HCT116 (cell line): ENCODE measurements around the gene ANTXR2. TPM values are rescaled to one million over a fixed set of nuclear protein-coding genes. Genes with fewer than 3 reads are reported as not detected.

Experiments
- ATAC-seq: fragments of 200-7000 bp; cut with Tn5 transposase; 2 replicates; pipeline ENCODE4 v1.9.1; 2020; ENCODE audit warnings: mild to moderate bottlenecking, moderate library complexity
- BruUV-seq: library from RNA; stranded (reverse); fragments of 400-500 nt; replicated peaks from 2 replicates; lab custom pipeline; 2021; lab: Mats Ljungman, UMichigan
- CTCF ChIA-PET: fragments of 300-600 bp; sonication (Branson Sonifier 250); formaldehyde crosslinking; loops from one replicate; lab custom pipeline; 2021; ENCODE audit warnings: antibody characterized with exemption; lab: Charles Lee
- POLR2A ChIA-PET: fragments of 300-600, 350-600 bp; sonication (Branson Sonifier 250); formaldehyde crosslinking; loops from one replicate; lab custom pipeline; 2021; ENCODE audit warnings: antibody characterized with exemption; lab: Charles Lee
- RAD21 ChIA-PET, 2 experiments: fragments of 300-600 bp; sonication (Branson Sonifier 250); formaldehyde crosslinking; loops; one replicate each; lab custom pipeline; 2023; ENCODE audit warnings: low total read pairs in 2 of 2; ENCODE audit not compliant: uncharacterized antibody in 2 of 2, unreplicated experiment in 2 of 2, low non-redundant PET in 1 of 2; lab: Charles Lee
- DNase-seq: peaks from one replicate; pipeline ENCODE4 v3.0.0-alpha.2; 2010; ENCODE audit warnings: low read depth, low spot score
- H2AFZ ChIP-seq: fragments of 200-600 bp; shearing (Covaris generic), sonication (generic); 2 replicates; pipeline ENCODE4 v1.6.1; 2017; ENCODE audit warnings: low read depth, mixed run types, mixed read lengths, antibody characterized with exemption, low read length; ENCODE audit not compliant: poor library complexity, severe bottlenecking
- H3K27ac ChIP-seq: 2 replicates; pipeline ENCODE4 v1.5.1; 2012; ENCODE audit warnings: low read depth, low read length
- H3K27me3 ChIP-seq: fragments of 200-600 bp; sonication (generic); 2 replicates; pipeline ENCODE4 v1.6.1; 2016; ENCODE audit warnings: mixed run types, low read length, mixed read lengths; ENCODE audit not compliant: insufficient read depth
- H3K36me3 ChIP-seq, 2 experiments: fragments of 200-500 bp in 1 of 2; fragments of 200-600 bp in 1 of 2; sonication (Bioruptor generic) in 1 of 2; sonication (generic) in 1 of 2; 2 replicates each; pipeline versions ENCODE4 v1.5.1 to v1.6.1; 2014 to 2016; ENCODE audit warnings: low read length in 2 of 2, inconsistent platforms in 1 of 2, mixed read lengths in 1 of 2, mixed run types in 1 of 2; ENCODE audit not compliant: insufficient read depth in 2 of 2, control insufficient read depth in 1 of 2
- H3K4me1 ChIP-seq, 2 experiments: fragments of 200-600 bp in 1 of 2; sonication (generic) in 1 of 2; 2 replicates each; pipeline versions ENCODE4 v1.5.1 to v1.6.1; 2012 to 2017; ENCODE audit warnings: low read length in 2 of 2, inconsistent platforms in 1 of 2, mild to moderate bottlenecking in 1 of 2, mixed read lengths in 1 of 2, mixed run types in 1 of 2, moderate library complexity in 1 of 2; ENCODE audit not compliant: insufficient read depth in 2 of 2, control insufficient read depth in 1 of 2
- H3K4me2 ChIP-seq: fragments of 200-600 bp; sonication (generic); 2 replicates; pipeline ENCODE4 v1.6.1; 2017; ENCODE audit warnings: mixed run types, low read length, mixed read lengths
- H3K4me3 ChIP-seq, 2 experiments: fragments of 200-600 bp in 1 of 2; sonication (generic) in 1 of 2; replicated peaks in 1 of 2; 2 replicates each; pipeline ENCODE4 v1.5.1; 2011 to 2016; ENCODE audit warnings: low read length in 2 of 2, control low read depth in 1 of 2, low read depth in 1 of 2, mild to moderate bottlenecking in 1 of 2, mixed read lengths in 1 of 2, mixed run types in 1 of 2
- H3K79me2 ChIP-seq: fragments of 200-600 bp; sonication (generic); 2 replicates; pipeline ENCODE4 v1.6.1; 2017; ENCODE audit warnings: mild to moderate bottlenecking, mixed run types, low read length, moderate library complexity, mixed read lengths; ENCODE audit not compliant: insufficient read depth
- H3K9ac ChIP-seq: fragments of 200-600 bp; sonication (generic); 2 replicates; pipeline ENCODE4 v1.6.1; 2016; ENCODE audit warnings: low read length, mixed read lengths
- H3K9me2 ChIP-seq: fragments of 200-600 bp; sonication (generic), shearing (Covaris generic); 2 replicates; pipeline ENCODE4 v1.6.1; 2017; ENCODE audit warnings: mixed run types, mild to moderate bottlenecking, moderate library complexity; ENCODE audit not compliant: insufficient read depth
- H3K9me3 ChIP-seq, 2 experiments: fragments of 200-500 bp in 1 of 2; fragments of 200-600 bp in 1 of 2; sonication (Bioruptor generic) in 1 of 2; sonication (generic) in 1 of 2; 2 replicates each; pipeline ENCODE4 v1.6.1; 2014 to 2017; ENCODE audit warnings: low read length in 2 of 2, mixed read lengths in 2 of 2, inconsistent platforms in 1 of 2, low read depth in 1 of 2, mild to moderate bottlenecking in 1 of 2, mixed run types in 1 of 2, moderate library complexity in 1 of 2; ENCODE audit not compliant: control insufficient read depth in 1 of 2, insufficient read depth in 1 of 2
- H4K20me1 ChIP-seq: fragments of 200-600 bp; sonication (generic), shearing (Covaris generic); 2 replicates; pipeline ENCODE4 v1.6.1; 2017; ENCODE audit warnings: mixed run types, mild to moderate bottlenecking, moderate library complexity; ENCODE audit not compliant: insufficient read depth
- CEBPB ChIP-seq: IDR thresholded peaks from 2 replicates; pipeline ENCODE4 v1.6.1; 2012; ENCODE audit warnings: low read depth
- ELF1 ChIP-seq: IDR thresholded peaks from 2 replicates; pipeline ENCODE4 v1.6.1; 2012; ENCODE audit warnings: low read depth, borderline replicate concordance
- RAD21 ChIP-seq: IDR thresholded peaks from 2 replicates; pipeline ENCODE4 v1.6.1; 2012; ENCODE audit warnings: low read depth, mild to moderate bottlenecking
- TCF7L2 ChIP-seq: IDR thresholded peaks from 2 replicates; pipeline ENCODE4 v1.7.0; 2011; ENCODE audit warnings: borderline replicate concordance, inconsistent platforms; ENCODE audit not compliant: insufficient read depth, insufficient read length; ENCODE audit errors: extremely low read depth
- YY1 ChIP-seq: IDR thresholded peaks from 2 replicates; pipeline ENCODE4 v1.6.1; 2011; ENCODE audit warnings: low read length, low read depth, moderate library complexity, mild to moderate bottlenecking; ENCODE audit not compliant: insufficient replicate concordance; ENCODE audit errors: extremely low read depth
- intact Hi-C: fragments of 100-400 bp; cut with micrococcal nuclease; formaldehyde crosslinking; loops from 2 replicates; pipeline ENCODE4 v1.10.0; 2022
- total RNA-seq: library from RNA; stranded (reverse); gene quantifications from one replicate; pipeline ENCODE4 v1.2.1, GENCODE V29; 2021; ENCODE audit not compliant: unreplicated experiment
- TF ChIP-seq, protein P1 (sequence below): IDR thresholded peaks from 2 replicates; pipeline ENCODE4 v1.6.1; 2011; ENCODE audit warnings: mild to moderate bottlenecking, low read length, moderate library complexity; ENCODE audit not compliant: insufficient replicate concordance; ENCODE audit errors: extremely low read depth
- TF ChIP-seq, protein P2 (sequence below), 3 experiments: fragments of 200-600 bp in 1 of 3; sonication (generic) in 1 of 3; IDR thresholded peaks in 2 of 3; conservative IDR thresholded peaks in 1 of 3; 2 replicates each; pipeline ENCODE4 v1.5.1; 2012 to 2017; ENCODE audit warnings: low read depth in 2 of 3, low read length in 2 of 3, antibody characterized with exemption in 1 of 3, borderline replicate concordance in 1 of 3, control low read depth in 1 of 3, mild to moderate bottlenecking in 1 of 3, mixed read lengths in 1 of 3, mixed run types in 1 of 3, moderate library complexity in 1 of 3; ENCODE audit not compliant: insufficient read depth in 1 of 3

Gene ANTXR2
- total RNA-seq, 1 experiment from 2014 or later: 6.3 TPM

DNA sequence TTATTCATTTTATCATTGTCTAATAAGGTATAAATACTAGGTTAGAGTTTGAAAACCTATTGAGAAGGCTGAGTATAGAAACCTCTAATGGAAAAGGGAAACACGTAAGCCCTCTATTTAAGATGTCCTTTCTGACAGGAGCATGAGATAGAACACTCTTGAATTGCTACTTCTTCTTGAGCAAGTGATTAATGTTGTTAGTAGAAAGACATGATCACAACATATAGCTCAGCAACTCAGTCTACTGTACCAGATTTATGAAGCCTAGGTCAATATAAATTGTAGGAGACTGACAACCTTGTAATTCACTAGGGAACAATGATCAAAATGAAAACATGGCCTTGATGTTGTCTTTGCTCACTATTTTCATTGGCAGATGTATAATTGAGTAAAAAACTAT lies 189.7 kb downstream of the ANTXR2 start:
- CTCF ChIA-PET: no interaction called here
- Histone ChIP-seq H3K4me2 (no peak overlapping the region), H3K4me1 (no peaks in the 10 kb centered on the region), H3K27me3 (no peaks in the 10 kb centered on the region), H3K9me3 (no peaks in the 10 kb centered on the region), H3K27ac (no peak overlapping the region), H3K36me3 (no peaks in the 10 kb centered on the region), H3K9ac (no peak overlapping the region), H2AFZ (no peak overlapping the region), H3K79me2 (no peaks in the 10 kb centered on the region), H3K9me2 (no peaks in the 10 kb centered on the region), H3K4me3 (no peak overlapping the region), H4K20me1 (no peaks in the 10 kb centered on the region)
- POLR2A ChIA-PET: no interaction called here
- no peak for DNase-seq
- no peak for TF ChIP-seq YY1
- TF ChIP-seq RAD21: no peak
- TF ChIP-seq ELF1: no peak
- TF ChIP-seq CEBPB: no peak
- TF ChIP-seq, protein P1, sequence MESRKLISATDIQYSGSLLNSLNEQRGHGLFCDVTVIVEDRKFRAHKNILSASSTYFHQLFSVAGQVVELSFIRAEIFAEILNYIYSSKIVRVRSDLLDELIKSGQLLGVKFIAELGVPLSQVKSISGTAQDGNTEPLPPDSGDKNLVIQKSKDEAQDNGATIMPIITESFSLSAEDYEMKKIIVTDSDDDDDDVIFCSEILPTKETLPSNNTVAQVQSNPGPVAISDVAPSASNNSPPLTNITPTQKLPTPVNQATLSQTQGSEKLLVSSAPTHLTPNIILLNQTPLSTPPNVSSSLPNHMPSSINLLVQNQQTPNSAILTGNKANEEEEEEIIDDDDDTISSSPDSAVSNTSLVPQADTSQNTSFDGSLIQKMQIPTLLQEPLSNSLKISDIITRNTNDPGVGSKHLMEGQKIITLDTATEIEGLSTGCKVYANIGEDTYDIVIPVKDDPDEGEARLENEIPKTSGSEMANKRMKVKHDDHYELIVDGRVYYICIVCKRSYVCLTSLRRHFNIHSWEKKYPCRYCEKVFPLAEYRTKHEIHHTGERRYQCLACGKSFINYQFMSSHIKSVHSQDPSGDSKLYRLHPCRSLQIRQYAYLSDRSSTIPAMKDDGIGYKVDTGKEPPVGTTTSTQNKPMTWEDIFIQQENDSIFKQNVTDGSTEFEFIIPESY: no peak
- no peak for TF ChIP-seq TCF7L2
- TF ChIP-seq, protein P2, sequence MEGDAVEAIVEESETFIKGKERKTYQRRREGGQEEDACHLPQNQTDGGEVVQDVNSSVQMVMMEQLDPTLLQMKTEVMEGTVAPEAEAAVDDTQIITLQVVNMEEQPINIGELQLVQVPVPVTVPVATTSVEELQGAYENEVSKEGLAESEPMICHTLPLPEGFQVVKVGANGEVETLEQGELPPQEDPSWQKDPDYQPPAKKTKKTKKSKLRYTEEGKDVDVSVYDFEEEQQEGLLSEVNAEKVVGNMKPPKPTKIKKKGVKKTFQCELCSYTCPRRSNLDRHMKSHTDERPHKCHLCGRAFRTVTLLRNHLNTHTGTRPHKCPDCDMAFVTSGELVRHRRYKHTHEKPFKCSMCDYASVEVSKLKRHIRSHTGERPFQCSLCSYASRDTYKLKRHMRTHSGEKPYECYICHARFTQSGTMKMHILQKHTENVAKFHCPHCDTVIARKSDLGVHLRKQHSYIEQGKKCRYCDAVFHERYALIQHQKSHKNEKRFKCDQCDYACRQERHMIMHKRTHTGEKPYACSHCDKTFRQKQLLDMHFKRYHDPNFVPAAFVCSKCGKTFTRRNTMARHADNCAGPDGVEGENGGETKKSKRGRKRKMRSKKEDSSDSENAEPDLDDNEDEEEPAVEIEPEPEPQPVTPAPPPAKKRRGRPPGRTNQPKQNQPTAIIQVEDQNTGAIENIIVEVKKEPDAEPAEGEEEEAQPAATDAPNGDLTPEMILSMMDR (IDR thresholded peaks at IDR 0.05 in 2 of 3, conservative IDR thresholded peaks at IDR 0.05 in 1 of 3; ENCODE audit: borderline replicate concordance in 1 of 3, insufficient read depth in 1 of 3, low read depth in 2 of 3, low read length in 2 of 3): no peak
- RAD21 ChIA-PET: no interaction called here
- no TSS peak for BruUV-seq
- ATAC-seq: no peak
- intact Hi-C loops: no loop called here
